WI38 (cell line): ENCODE data around the gene USP34.

Experiments used
- H3K4me3 ChIP-seq: 2 replicates; pipeline ENCODE4 v1.5.1; 2011; ENCODE audit warnings: low read depth, mild to moderate bottlenecking, control low read depth, low read length
- TF ChIP-seq, protein P1 (sequence below): IDR thresholded peaks from 2 replicates; pipeline ENCODE4 v1.5.1; 2012; ENCODE audit warnings: low read depth, mild to moderate bottlenecking, control low read depth, low read length

USP34 gene

GRCh38 chr2:61470965-61471904, at the start of gene USP34:
Gene USP34, minus strand, starts transcription at chr2:61471087. Its CDS starts 395 bp downstream, at chr2:61470692.
- TF ChIP-seq, protein P1, sequence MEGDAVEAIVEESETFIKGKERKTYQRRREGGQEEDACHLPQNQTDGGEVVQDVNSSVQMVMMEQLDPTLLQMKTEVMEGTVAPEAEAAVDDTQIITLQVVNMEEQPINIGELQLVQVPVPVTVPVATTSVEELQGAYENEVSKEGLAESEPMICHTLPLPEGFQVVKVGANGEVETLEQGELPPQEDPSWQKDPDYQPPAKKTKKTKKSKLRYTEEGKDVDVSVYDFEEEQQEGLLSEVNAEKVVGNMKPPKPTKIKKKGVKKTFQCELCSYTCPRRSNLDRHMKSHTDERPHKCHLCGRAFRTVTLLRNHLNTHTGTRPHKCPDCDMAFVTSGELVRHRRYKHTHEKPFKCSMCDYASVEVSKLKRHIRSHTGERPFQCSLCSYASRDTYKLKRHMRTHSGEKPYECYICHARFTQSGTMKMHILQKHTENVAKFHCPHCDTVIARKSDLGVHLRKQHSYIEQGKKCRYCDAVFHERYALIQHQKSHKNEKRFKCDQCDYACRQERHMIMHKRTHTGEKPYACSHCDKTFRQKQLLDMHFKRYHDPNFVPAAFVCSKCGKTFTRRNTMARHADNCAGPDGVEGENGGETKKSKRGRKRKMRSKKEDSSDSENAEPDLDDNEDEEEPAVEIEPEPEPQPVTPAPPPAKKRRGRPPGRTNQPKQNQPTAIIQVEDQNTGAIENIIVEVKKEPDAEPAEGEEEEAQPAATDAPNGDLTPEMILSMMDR = no peak
- H3K4me3 ChIP-seq = peak within 1 kb of the TSS; percentile 93

GRCh38 chr2:61520261-61520660, 49.4 kb upstream of the USP34 start:
- TF ChIP-seq, protein P1 = no peak
- no peak overlapping the region for H3K4me3 ChIP-seq

GRCh38 chr2:61512768-61513398, 42.0 kb upstream of the USP34 start:
- no peak overlapping the region for H3K4me3 ChIP-seq
- TF ChIP-seq, protein P1 = no peak

- H3K4me3 ChIP-seq = no peak overlapping the region
- TF ChIP-seq, protein P1 = no peak
Observed at GRCh38 chr2:61510674-61511671, 40.1 kb upstream of the USP34 start.

- TF ChIP-seq, protein P1 = no peak
Observed at GRCh38 chr2:61504949-61505348, 34.1 kb upstream of the USP34 start.

DNA sequence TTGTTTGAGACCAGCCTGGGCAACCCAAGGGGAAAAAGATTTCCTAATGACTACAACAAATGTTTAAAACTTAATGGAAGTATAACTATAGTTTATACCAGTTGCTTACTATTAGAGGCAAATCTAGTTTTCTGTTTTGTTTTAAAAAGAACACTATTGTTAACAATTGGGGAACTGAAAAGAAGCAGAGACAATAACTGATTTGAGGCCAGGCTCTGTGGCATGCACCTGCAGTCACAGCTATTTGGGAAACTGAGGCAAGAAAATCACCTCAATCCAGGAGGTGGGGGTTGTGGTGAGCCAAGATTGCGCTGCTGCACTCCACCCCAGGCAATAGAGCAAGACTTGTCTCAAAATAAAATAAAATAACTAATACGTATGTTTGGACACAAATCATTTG, 28.2 kb upstream of the USP34 start:
- no peak overlapping the region for H3K4me3 ChIP-seq
- TF ChIP-seq, protein P1 = no peak

More at GRCh38 chr2:61504949-61505348, 34.1 kb upstream of the USP34 start:
- no peak overlapping the region for H3K4me3 ChIP-seq
